ENCODE data around the gene ITIH4.

GRCh38 chr3:52870471-52870870 is 40.0 kb upstream of the ITIH4 start:
- TF ChIP-seq CTCF (conservative IDR thresholded peaks at IDR 0.05 in 1 of 2, IDR thresholded peaks at IDR 0.05 in 1 of 2; ENCODE audit: extremely low read depth in 1 of 2, insufficient read depth in 1 of 2, low read depth in 1 of 2, low read length in 2 of 2) (no peak), EZH2 (IDR thresholded peaks at IDR 0.05; ENCODE audit: borderline replicate concordance, low read length) (no peak)
